ENCODE results near the gene ZMIZ1.
"Not testable (repeated sequence)": the region's sequence is repeated elsewhere in the genome, so short reads cannot be mapped to it uniquely, and the experiment has no call there.

The ZMIZ1 gene

DNA sequence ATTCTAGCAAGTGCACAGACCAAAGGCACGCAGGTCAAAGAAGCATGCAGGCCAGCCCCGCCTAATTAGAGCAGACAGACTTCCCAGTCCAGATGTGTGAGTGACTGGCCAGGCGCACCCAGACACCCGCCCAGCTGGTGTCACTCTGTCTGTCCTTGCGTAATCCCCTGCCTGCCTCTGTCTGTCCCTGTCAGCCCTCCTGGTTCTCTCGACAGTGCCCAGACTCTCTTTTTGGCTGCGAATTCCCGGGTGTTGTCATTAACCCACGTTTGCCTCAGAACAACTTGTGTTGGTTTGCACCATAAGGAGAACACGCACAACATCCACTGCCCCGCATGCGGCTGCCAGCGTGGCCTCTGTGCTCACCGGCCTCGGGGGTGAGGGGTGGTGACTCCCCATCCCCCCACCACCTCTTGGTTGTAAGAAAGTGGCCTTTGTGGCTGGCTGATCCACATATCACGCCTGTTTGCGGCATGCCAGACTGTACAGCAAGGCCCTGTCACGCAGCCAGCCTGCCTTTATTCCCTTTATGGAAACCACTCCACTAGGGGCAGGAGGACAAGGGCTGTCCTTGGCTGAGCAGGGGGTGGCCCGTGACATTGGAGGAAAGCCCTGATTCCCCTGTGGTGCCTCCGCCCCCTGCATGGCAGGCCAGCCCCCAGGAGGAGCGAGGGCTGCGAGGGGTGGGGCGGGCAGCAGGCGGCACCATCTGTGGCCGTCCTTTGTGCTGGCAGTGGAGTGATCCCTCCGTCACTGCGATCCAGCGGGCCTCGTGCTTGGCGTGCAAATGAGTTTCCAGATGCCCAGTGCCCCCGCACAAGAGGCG lies 205.7 kb downstream of the ZMIZ1 start:
- DNase-seq: peak; percentile 73

- DNase-seq: no peak
Measured at GRCh38 chr10:79275105-79275430, 206.3 kb downstream of the ZMIZ1 start.

- no peak for DNase-seq
Measured at GRCh38 chr10:79275431-79275851, 206.7 kb downstream of the ZMIZ1 start.

DNA sequence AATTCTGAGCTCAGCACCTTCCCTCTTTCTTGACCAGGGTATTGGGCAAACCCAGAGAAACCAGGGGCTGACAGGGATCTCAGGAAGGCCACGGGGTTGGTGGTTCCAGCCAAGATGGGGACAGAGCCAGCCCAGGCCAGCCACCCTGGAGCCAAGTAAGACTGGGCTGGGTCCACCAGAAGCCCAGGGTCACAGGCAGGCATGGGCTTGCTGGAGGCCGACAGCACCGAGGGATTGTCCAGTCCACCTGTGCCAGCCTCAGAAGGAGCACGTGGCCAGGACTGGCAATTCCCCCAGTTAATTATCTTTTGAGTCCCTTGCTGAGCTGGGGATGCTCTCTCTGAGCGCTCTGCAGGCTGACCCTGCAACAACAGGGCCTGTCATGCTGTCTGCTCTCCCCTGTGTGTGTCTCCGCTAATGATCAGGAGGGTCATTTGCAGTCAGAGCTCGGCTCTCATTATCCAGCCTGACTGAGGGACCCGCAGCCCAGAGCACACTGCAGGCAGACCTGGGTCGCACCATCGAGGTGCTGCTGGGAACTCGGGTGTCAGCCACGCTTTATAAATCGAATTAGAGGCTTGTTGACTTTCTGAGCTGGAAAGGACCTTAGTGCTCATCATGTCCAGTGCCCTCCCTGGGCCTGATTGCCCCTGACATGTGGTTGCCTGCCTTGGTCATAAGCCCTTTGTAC lies 209.0 kb downstream of the ZMIZ1 start:
- DNase-seq: no peak

GRCh38 chr10:79279047-79279446 lies 210.3 kb downstream of the ZMIZ1 start:
- not testable (repeated sequence) for DNase-seq

DNA sequence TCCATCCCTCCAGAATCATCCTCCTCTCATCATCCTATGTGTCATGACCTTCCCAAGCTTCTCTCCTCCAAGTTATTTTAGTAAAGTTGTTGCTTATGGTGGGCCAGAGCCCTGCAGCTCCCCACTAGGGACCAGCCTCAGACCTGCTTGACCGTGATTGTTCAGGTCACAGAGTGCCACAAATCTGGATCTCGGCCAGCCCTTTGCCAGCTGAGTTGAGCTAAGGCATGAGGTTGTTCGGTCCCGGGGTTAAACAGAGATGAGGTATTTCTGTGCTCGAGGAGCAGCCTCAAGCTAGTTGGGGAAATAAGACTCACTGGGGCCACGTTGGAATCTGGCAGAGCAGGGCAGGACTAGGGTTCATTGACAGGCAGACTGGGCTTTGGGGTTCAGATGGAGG lies 212.2 kb downstream of the ZMIZ1 start:
- no peak for DNase-seq

- no peak for DNase-seq
Measured at GRCh38 chr10:79282388-79282787, 213.6 kb downstream of the ZMIZ1 start.

GRCh38 chr10:79283616-79284015 lies 214.8 kb downstream of the ZMIZ1 start:
- no peak for DNase-seq

DNA sequence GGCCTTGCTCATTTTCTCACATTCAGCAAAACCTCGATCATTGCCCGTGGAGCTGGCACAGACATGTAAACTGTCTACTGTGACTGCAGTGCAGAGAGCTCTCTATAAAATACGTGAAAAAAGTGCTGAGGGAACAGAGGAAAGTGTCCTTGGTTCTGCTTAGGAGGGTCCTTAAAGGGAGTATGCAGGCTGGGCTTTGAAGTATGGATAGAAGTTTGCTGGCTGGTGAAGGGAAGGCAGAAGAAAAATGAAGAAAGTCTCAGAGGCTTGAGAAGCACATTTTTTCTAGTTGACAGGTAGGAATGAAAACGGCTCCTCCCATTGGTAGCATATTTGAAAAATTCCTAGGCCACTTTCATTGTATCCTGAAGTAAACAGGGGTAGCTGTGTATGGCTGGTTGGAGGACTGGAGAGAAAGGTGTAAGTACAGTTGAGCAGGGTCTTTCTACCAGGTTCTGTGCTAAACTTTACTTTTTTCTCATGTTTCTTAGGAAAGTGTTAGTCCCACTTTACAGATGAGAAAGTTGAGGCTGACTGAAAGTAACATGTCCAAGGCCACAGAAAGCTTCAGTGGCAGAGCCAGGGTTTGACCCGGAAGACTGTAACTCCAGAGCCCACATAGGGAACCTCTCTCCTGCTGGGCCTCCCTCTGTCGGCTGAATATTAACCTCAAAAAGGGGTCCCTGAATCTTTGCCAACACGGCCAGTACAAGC lies 215.5 kb downstream of the ZMIZ1 start:
- DNase-seq: no peak

- no peak for DNase-seq
Measured at GRCh38 chr10:79285315-79286197, 216.8 kb downstream of the ZMIZ1 start.

DNA sequence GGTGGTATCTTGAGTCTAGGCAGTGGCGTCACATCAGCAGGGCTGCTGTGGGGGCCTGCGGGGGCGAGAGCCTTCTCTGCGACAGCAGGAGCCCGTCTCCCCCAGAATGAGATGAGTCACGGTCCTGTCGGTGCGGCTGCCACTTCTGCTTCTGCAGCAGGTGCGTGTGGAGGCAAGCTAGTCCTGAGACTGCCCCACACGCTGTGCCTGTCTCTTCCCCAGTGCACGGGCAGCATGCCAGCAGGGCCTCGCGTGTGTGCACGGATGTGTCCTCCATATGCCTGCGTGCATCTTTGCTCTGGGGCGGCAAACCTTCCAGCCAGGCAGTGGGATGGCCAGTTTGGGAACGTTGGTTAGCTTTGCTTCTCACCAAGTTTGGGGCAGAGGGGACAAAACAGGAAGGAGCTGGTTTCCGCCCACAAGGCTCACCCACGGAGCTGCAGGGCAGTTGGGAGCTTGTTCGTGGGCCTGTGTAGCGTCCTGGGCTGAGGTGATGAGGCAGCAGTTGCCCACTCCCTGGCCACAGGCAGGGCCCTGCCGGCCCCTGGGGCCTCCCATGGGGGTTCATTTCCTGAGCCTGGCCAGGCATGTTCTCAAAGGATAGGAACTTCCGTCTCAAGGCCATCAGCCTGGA lies 217.7 kb downstream of the ZMIZ1 start:
- DNase-seq: peak; percentile 98

- DNase-seq: no peak
Measured at GRCh38 chr10:79287973-79288723, 219.4 kb downstream of the ZMIZ1 start.

DNA sequence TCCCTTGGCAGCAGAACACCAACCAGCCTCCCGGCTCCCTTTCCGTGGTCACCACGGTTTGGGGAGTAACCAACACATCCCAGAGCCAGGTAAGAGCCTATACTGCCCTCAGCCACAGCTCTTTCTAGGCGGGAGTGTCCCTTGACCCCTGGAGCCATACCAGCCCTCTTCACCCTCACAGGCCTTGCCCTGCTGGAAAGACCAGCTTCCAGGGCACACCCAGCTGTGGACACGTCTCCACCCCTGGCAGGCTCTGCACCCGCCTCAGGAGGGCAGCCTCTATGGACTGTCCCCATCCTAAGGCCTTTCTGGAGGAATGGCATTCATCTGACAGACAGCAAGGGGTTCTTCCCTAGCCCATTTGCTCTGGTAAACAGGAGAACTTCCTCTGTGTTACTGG lies 221.0 kb downstream of the ZMIZ1 start:
- no peak for DNase-seq

DNA sequence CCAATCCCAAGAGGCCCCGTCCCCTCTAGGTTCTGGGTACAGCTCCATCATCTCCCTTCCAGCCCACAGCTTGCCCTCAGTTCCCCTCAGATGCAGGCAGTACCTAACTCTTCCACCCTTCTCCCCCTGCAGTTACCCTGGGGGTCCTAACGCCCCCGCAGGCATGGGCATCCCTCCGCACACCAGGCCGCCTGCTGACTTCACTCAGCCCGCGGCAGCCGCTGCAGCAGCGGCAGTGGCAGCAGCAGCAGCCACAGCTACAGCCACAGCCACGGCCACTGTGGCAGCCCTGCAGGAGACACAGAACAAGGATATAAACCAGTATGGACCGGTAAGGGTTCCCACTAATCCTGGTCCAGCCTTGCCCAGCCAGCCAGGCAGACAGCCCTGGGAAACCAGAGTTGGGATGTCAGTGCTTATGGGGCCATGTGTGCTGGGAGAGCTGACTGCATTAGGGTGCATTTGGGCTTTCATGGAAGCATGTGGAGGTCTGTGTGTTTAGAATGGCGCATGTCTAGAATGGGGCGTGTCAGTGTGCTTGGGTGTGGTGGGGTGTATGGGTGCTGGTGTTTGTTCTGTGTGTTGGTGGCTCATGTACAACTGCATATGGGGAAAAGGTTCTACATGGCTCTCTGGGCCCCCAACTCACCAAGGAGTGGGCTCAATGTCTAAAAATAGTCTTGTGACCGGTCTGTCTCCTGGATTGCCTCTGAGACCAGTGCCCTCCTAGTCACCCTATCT lies 223.4 kb downstream of the ZMIZ1 start:
- no peak for DNase-seq

DNA sequence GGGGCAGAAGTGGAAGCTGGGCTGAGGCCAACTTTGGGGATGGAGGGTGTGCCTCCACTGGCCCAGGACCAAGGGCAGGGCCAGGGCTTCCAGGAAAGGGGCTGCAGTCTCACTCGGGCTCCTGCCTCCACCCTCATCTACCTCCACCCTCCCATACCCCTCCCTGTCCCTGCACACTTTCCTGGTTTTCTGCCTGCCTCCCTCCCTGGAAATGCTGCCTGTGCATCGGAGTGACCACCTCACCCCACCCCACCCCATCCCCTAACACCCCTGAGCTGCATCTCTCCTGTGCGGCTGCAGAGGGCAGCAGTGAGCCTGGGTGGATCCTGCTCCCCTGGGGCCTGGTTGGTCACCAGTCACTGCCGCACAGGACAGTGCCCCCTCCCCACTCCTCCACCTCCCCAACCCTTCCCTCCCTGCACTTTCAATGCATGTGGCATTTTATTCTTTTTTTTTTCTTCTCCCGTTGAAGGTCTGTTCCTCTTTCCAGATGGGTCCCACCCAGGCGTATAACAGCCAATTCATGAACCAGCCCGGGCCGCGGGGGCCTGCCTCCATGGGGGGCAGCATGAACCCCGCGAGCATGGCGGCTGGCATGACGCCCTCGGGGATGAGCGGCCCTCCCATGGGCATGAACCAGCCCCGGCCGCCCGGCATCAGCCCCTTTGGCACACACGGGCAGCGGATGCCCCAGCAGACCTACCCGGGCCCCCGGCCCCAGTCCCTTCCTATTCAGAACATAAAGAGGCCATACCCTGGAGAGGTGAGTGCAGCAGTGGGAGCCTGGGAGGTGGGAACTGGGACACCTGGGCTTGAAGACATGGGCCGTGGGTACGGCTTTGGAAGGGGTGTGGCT lies 224.4 kb downstream of the ZMIZ1 start:
- no peak for DNase-seq

- peak; percentile 71 for DNase-seq
Measured at GRCh38 chr10:79293841-79294581, 225.2 kb downstream of the ZMIZ1 start.

DNA sequence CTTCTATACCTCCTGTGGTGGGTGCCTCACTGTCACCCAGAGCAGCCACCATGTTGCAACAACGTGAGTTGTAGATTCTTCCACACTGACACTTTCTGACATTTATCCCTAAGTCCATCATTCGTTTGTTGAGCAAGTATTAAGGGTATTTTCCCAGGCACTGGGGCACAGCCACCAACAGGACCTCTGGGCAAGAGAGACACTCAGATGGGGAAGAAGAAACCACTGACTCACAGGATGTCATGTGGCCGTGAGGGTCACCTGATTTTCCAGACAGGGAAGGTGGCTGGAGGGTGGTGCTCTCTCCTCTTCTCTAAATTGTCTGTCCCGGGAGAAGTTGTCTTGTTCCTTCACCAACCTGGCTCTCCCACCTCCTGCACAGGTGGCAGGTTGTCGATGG lies 226.8 kb downstream of the ZMIZ1 start:
- DNase-seq: no peak

- no peak for DNase-seq
Measured at GRCh38 chr10:79296431-79296830, 227.7 kb downstream of the ZMIZ1 start.

Measured in GF-D8 (cell line).